ENCODE results near the gene SPOCD1. TPM values are rescaled to one million over a fixed set of nuclear protein-coding genes. Genes with fewer than 3 reads are reported as not detected.
A peak's percentile ranks its signal among the peaks of the same experiment; 100 is the strongest.

Gene SPOCD1
- polyA plus RNA-seq, 6 donors from 2014 or later: 0.23 to 0.38 (median 0.34) TPM; not detected in 2

DNA sequence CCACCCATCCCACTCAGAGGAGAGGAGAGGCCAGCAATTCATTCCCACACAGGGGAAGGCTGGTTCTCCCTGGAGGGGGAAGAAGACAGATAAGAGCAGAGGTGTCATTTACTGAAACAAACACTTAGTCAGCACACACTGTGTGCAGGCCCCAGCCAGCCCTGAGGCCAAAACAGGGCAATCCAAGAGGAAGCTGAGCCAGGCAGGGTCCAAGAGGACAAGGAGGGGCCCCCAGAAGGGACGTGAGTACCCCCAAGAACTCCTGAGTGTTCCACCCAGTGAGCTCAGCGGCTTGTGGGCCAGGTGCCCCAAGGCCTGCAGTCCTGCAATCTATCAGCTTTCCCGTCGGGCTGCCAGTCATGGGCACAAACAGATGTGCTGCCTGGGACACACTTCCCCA is 67.5 kb downstream of the SPOCD1 start:
- Mint-ChIP-seq H3K36me3 (no peaks in the 10 kb centered on the region), H3K4me3 (no peak overlapping the region), H3K9me3 (peaks cover 0 to 1% (median 0%) of the 10 kb centered on the region in 7 donors), H3K27me3 (peaks cover 18 to 60% (median 41%) of the 10 kb centered on the region in 3 donors), H3K27ac (peak overlapping the region in 1 of 6 donors; percentile 53), H3K4me1 (peaks cover 41 to 54% (median 49%) of the 10 kb centered on the region in 3 donors)
- no peak for DNase-seq
- no peak for ATAC-seq (ENCODE audit: low read depth in 2 of 2)

- ATAC-seq (ENCODE audit: low read depth in 2 of 2) (no peak), DNase-seq (no peak)
- H3K27ac Mint-ChIP-seq: peak overlapping the region in 2 of 6 donors; percentile 27 to 90
- H3K27me3 Mint-ChIP-seq: peaks cover 18 to 49% (median 31%) of the 10 kb centered on the region in 3 donors
- no peaks in the 10 kb centered on the region for H3K36me3 Mint-ChIP-seq
- no peak overlapping the region for H3K4me3 Mint-ChIP-seq
- H3K9me3 Mint-ChIP-seq: no peaks in the 10 kb centered on the region
- peaks cover 41 to 52% (median 50%) of the 10 kb centered on the region in 3 donors for H3K4me1 Mint-ChIP-seq
Observed at GRCh38 chr1:31747304-31747703, 68.5 kb downstream of the SPOCD1 start.

DNA sequence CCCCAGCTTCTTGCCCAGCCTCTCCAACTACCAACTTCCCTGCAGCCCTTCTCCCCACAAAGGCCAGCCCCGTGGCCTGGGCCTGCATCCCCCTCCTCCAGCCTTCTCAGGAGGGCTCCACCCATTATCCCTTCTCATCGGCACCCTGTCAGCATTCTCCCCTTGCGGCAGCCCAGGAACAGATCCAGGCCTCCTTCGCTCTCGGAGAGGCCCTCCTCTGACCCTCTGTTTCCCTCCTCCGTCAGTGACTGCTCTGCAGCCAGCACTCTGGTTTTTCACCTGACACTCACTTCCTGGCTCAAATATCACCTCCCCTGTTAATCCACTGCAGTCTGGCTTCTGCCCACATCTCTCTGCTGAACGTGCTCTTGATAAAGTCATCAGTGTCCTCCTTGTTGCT is 69.1 kb downstream of the SPOCD1 start:
- Mint-ChIP-seq H3K36me3 (no peaks in the 10 kb centered on the region), H3K4me3 (no peak overlapping the region), H3K27ac (peak overlapping the region in 2 of 6 donors; percentile 10 to 87), H3K27me3 (peaks cover 18 to 45% (median 27%) of the 10 kb centered on the region in 3 donors), H3K9me3 (no peaks in the 10 kb centered on the region), H3K4me1 (peaks cover 39 to 50% (median 49%) of the 10 kb centered on the region in 3 donors)
- no peak for ATAC-seq (ENCODE audit: low read depth in 2 of 2)
- DNase-seq: no peak

DNA sequence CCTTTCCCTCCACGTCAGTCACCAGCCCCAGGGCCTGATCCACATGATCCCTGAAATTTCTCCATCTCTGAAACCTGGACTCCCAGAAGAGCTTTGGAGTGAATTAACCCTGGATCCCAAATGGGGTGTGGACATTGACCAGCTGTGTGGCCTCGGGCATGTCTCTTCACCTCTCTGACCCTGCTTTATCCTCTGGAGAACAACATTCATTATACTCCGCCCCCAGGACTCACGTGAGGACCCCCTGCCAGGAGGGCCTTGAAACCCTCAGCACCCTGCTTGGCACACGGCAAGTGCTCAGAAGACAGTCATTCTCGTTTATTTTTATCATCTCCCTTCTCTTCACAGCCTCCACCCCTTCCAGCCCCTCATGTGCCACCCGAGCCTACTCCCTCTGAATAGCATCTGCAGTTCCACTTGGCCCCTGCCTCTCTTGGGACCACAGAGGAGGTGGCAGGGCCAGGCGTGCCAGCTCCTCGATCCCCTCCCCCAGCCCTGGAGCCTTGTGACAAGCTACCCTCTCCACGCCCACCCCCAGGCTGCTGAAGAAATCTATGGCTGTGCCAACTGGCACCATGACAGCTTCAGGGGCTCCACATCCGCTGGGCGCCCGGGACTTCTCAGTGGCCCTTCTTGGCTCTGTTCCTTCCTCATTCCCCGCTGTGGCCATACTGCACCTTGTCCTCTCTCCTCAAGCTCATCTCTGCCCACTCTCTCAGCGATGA is 69.7 kb downstream of the SPOCD1 start:
- Mint-ChIP-seq H3K27me3 (peaks cover 15 to 44% (median 21%) of the 10 kb centered on the region in 3 donors), H3K36me3 (no peaks in the 10 kb centered on the region), H3K27ac (peak overlapping the region in 3 of 6 donors; percentile 10 to 87 (median 68)), H3K4me3 (no peak overlapping the region), H3K4me1 (peaks cover 35 to 48% (median 44%) of the 10 kb centered on the region in 3 donors), H3K9me3 (no peaks in the 10 kb centered on the region)
- ATAC-seq (ENCODE audit: low read depth in 2 of 2) (no peak), DNase-seq (no peak)

DNA sequence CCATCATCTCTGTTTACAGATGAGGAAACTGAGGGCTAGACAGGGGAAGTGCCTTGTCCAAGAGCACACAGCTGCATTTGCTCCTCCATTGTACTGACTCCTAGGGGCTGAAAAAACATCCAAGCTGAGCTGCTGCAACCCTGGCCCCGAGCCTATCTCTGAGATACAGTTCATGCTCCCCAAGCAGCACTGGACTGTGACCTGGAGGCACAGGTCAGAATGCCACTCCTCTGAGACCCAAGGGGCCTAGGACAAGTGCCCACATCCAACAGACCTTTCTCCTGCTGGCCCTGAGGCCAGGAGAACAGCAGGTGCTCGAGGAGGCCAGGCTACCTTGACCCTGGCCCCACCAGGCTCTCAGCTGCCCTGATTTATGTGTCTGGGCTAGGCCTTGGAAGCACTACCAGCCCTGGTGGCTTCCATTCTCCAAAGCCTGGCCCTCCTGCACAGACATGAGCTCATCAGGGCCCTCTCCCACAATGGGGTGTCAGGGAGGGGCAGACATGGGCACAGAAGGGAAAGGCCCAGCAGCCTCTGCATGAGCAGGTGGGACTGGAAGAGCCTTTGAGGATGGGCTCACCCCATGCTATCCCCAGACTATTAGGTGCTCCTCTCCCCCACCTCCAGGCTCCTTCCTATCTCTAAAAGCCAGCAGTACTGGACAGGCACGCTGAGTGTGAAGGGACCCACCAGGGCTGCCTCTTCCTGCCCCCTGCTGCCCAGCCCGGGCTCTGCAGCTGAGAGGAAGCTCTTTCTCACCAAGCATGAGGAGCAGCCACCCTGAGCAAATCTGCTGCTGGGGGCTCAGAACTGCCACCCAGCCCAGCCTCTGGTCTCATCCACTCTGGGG is 70.5 kb downstream of the SPOCD1 start:
- DNase-seq (no peak), ATAC-seq (ENCODE audit: low read depth in 2 of 2) (peak in 1 of 2 donors; percentile 47)
- peaks cover 11 to 36% (median 13%) of the 10 kb centered on the region in 3 donors for H3K27me3 Mint-ChIP-seq
- H3K27ac Mint-ChIP-seq: peak overlapping the region in 1 of 6 donors; percentile 63
- no peaks in the 10 kb centered on the region for H3K9me3 Mint-ChIP-seq
- H3K4me1 Mint-ChIP-seq: peaks cover 28 to 40% (median 36%) of the 10 kb centered on the region in 3 donors
- H3K4me3 Mint-ChIP-seq: peak overlapping the region in 1 of 8 donors; percentile 35
- no peaks in the 10 kb centered on the region for H3K36me3 Mint-ChIP-seq

DNA sequence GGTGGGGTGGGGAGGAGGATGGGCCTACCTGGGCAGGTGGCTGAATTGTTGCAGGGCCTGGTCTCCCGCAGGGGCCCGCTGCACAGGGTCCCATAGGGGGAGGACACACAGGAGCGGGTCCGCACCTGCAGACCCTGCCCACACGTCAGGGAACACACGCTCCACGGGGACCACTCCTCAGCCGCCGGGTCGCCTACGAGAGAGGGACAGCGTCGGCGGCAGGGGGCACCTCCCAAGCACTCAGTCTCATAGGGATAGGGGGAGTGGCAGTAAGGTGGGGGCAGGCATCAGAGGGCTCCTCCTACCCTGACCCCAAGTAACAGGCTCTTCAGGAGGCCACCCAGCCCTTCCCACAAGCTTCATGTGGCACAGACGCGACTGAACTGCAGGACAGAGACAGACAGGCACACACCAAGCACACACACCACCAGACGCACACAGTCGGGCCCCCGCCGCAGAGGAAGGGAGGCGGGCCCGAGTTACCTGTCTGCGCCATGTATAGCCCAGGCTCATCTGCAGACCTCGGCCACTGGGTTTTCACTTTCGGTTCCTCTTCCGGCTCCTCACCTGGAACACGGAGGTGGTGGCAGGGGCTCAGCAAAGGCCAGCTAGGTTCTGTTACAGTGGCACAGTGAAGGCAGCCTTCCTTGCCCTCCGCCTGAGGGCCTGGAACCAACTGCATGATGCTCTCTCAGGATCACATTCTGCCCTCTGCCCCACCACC is 71.5 kb downstream of the SPOCD1 start:
- Mint-ChIP-seq H3K36me3 (no peaks in the 10 kb centered on the region), H3K9me3 (no peaks in the 10 kb centered on the region), H3K27ac (peak overlapping the region in 3 of 6 donors; percentile 15 to 91 (median 59)), H3K4me1 (peaks cover 33 to 45% (median 44%) of the 10 kb centered on the region in 3 donors), H3K4me3 (peak overlapping the region in 2 of 8 donors; percentile 25 to 35), H3K27me3 (peaks cover 2 to 26% (median 8%) of the 10 kb centered on the region in 3 donors)
- DNase-seq (peak; percentile 17), ATAC-seq (ENCODE audit: low read depth in 2 of 2) (peak; percentile 84 to 88)

DNA sequence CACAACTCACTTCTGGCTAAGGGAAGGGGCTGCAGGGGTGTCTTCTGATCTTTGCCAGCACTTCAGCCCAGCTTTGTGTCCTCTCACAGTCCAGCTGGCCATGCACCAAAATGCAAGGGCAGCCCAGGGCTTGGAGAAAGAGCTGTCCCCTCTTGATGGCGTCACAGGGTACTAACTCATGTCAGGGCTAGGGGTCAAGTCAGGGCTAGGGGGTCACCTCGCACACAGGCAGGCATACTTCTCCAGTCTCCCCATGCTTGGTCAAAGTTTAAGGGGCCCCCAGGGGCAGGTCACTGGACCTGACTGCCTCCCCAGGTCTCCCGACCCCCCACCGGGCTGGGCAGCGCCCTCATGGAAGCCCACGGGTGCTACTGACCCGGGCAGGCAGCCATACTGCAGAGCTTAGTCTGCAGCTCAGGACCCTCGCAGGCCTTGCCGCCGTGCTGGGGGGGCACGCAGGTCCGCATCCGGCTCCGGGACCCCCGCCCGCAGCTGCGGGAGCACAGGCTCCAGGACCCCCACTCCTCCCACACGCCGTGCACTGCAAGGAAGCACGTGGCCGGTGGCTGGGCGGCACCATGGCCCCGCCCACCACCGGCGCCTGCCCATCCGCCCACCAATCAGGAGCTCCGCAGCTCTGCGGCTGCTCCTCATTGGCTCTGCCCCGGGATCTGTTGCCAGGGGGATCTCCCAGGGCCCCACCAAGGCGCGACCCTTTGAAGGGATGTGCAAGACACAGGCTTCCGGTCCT is 73.2 kb downstream of the SPOCD1 start:
- H3K27ac Mint-ChIP-seq: no peak overlapping the region
- peaks cover 36 to 52% (median 51%) of the 10 kb centered on the region in 3 donors for H3K4me1 Mint-ChIP-seq
- ATAC-seq (ENCODE audit: low read depth in 2 of 2) (no peak), DNase-seq (no peak)
- no peaks in the 10 kb centered on the region for H3K9me3 Mint-ChIP-seq
- peaks cover 0 to 16% (median 8%) of the 10 kb centered on the region in 3 donors for H3K27me3 Mint-ChIP-seq
- H3K36me3 Mint-ChIP-seq: no peaks in the 10 kb centered on the region
- no peak overlapping the region for H3K4me3 Mint-ChIP-seq

Other genes starting within 250 kb of the SPOCD1 start
- gene TINAGL1, start 239.5 kb downstream of the SPOCD1 start, polyA plus RNA-seq (ENCODE audit: low read depth in 6 of 6): not detected
- gene HCRTR1, start 198.3 kb downstream of the SPOCD1 start, polyA plus RNA-seq (ENCODE audit: low read depth in 6 of 6): not detected
- gene PEF1, start 171.1 kb downstream of the SPOCD1 start, polyA plus RNA-seq (ENCODE audit: low read depth in 6 of 6): 100 to 1,000 TPM in 1 of 6 donors, 10 to 100 TPM in 5; 72.6 to 140 (median 93.7) TPM
- 1 to 10 TPM in 1 of 6 donors, under 1 TPM in 1, not detected in 4; 0.64 to 1.2 TPM for gene COL16A1, start 112.0 kb downstream of the SPOCD1 start, polyA plus RNA-seq (ENCODE audit: low read depth in 6 of 6)
- gene ADGRB2, start 51.7 kb downstream of the SPOCD1 start, polyA plus RNA-seq (ENCODE audit: low read depth in 6 of 6): not detected
- 100 to 1,000 TPM; 251 to 474 (median 307) TPM for gene PTP4A2, start 122.3 kb upstream of the SPOCD1 start, polyA plus RNA-seq (ENCODE audit: low read depth in 6 of 6)
- gene KHDRBS1, start 197.8 kb upstream of the SPOCD1 start, polyA plus RNA-seq (ENCODE audit: low read depth in 6 of 6): 100 to 1,000 TPM in 5 of 6 donors, 10 to 100 TPM in 1; 96.3 to 134 (median 115) TPM